NCI-H226 (cell line): ENCODE results near the gene DNAJC4.

Experiments used
- DNase-seq: peaks from one replicate; pipeline ENCODE4 v3.0.0-alpha.2; 2015

DNAJC4 gene

GRCh38 chr11:64208796-64209562 lies 21.4 kb upstream of the DNAJC4 start:
- DNase-seq, result no peak

DNA sequence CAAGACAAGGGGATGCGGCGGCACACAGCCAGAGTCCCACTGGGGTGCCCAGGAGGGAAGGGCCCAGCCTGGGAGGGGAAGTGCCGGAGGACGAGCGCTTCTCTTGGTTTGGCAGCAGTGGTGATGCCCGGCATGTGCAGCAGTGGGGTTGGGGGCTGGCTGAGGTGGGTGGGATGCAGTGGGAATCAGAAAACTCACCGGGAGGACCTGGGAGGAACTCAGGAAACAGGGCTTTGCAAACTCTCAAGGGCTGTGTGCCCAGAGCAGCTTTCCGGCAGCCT lies 20.8 kb upstream of the DNAJC4 start:
- DNase-seq, result no peak

DNA sequence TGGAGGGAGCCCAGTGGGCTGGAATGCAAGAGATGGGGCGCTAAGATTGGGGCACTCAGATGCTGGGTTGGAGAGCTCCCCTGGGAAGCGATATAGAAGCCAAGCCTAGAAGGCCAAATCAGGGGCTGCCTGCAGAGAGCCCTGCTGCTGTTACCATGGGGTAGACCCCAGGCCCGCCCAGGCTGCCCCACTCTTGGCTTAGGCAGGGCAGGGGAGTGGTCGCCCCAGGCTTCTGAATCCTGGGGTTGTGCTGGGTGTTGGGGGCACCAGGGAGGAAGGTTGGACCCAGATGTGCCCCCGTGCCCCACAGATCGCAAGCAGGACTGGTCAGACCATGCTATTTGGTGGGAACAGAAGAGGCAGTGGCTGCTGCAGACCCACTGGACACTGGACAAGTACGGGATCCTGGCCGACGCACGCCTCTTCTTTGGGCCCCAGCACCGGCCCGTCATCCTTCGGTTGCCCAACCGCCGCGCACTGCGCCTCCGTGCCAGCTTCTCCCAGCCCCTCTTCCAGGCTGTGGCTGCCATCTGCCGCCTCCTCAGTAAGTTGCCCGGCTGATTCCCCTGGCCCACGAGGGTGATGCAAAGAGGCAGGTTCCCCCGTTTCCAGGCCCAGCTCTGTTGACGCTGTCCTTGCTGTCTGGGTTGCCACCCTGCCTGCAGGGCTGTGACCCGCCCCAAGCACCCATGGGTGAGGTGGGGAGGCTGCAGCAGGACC lies 19.9 kb upstream of the DNAJC4 start:
- DNase-seq, result no peak

- no peak for DNase-seq
These were observed 19.0 kb upstream of the DNAJC4 start for GRCh38 chr11:64211181-64211872.

- no peak for DNase-seq
These were observed 13.5 kb upstream of the DNAJC4 start for GRCh38 chr11:64216879-64217278.

- DNase-seq, result no peak
These were observed 11.6 kb upstream of the DNAJC4 start for GRCh38 chr11:64218628-64219353.

GRCh38 chr11:64219354-64219684 lies 11.0 kb upstream of the DNAJC4 start:
- no peak for DNase-seq

DNA sequence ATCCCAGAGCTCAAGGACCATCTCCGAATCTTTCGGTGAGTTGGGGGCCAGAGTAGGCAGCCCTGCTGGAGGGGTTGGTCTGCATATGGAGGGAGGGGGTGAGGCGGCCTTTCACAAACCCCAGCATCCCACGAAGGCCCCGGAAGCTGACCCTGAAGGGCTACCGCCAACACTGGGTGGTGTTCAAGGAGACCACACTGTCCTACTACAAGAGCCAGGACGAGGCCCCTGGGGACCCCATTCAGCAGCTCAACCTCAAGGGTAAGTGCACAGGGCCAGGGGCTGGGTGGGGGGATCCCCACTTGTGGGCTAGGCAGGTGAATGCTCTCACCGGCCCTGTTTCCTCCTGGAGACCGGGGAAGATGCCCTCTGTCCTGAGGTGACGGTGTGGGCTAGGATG lies 10.6 kb upstream of the DNAJC4 start:
- DNase-seq, result no peak

DNA sequence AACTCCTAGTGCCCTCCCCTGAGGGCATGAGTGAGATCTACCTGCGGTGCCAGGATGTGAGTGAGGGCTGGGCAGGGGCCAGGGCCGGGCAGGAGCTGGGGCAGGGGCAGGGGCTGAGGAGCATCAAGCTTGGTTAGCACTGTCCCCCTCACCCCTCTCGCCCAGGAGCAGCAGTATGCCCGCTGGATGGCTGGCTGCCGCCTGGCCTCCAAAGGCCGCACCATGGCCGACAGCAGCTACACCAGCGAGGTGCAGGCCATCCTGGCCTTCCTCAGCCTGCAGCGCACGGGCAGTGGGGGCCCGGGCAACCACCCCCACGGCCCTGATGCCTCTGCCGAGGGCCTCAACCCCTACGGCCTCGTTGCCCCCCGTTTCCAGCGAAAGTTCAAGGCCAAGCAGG lies 10.1 kb upstream of the DNAJC4 start:
- DNase-seq, result no peak

GRCh38 chr11:64220798-64221197 lies 9.6 kb upstream of the DNAJC4 start:
- no peak for DNase-seq

DNA sequence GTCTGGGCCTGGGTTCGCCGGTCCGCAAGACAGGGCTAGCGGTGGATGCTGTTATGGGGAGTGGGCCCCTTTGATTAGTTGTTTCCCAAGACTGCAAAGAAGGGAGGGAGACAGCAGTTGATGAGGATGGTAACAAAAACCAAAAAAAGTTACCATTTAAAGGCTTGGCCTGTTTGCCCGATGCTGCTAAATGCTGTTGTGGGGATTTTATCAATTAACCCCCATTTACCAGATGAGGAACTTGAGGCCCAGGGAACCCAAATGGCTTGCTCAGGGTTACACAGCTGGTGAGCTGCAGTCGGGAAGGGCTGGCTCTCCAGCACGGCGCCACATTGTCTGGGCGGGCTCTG lies 7.7 kb upstream of the DNAJC4 start:
- no peak for DNase-seq

GRCh38 chr11:64223001-64223651 lies 7.2 kb upstream of the DNAJC4 start:
- DNase-seq, result no peak

DNA sequence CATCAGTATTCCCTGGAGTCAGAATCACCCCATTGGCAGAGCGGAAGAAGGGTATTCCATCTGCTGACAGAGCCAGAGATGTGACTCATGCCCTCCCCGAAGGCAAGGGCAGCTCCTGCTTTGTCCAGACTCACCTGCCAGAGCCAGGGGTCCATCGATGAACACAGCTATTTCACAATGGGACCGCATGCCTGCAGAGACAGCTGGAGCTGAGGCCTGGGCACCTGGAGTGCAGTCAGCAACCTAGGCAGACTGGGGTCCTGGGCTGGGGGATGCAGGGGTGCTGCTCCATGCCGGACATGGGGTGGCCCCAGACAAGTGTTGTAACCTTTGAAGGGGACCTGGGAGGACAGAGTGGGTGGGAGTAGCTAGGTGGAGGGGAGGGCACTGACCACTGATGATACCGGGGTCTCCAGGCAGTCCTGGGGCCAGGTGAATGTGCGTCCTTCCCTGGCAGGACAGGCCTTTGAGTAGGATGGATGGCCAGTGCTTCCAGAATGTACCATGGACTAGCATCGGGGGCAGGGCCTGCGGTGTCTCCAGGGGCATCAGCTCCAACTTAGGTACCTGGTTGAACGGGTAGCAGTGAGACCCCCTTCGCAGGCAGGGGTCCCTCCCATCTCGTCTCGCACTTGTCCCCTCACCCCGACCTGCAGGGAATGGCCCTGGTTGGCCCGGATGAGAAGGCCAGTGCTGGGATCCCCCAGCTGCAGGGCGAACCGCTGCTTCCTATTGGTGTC lies 6.0 kb upstream of the DNAJC4 start:
- peak; percentile 44 for DNase-seq

DNA sequence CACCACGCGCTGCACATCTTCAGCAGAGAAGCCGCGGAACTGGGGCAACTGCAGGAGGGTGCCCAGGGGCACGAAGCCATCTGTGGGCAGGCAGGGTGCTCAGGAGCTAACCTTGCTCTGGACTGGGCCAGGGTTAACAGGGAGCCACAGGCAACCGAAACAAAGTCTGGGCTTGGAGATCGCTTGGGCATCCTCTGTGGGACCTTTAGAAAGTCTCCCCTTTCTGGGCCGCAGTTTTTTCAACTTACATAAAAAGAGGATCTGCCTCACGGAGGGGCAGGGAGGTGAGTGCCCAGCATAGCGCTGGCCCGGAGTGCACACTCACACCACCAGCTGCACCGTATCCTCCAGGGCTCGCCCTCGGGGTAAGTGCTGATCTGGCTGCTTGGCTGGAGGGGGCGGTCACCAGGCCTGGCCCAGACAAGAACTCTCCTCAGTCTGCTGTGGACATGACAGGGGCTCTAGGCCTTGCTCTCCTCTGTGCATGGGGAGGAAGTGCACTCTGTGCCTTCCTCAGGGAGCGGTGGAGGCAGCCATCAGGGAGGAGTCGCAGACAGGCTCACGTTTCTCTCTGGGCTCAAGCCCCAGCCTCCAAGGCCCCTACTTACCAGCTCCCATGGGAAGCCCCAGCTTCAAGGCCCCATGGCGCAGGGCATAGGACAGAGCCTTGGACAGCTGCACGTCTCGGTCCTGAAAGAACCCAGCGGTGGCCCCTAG lies 5.3 kb upstream of the DNAJC4 start:
- no peak for DNase-seq

DNA sequence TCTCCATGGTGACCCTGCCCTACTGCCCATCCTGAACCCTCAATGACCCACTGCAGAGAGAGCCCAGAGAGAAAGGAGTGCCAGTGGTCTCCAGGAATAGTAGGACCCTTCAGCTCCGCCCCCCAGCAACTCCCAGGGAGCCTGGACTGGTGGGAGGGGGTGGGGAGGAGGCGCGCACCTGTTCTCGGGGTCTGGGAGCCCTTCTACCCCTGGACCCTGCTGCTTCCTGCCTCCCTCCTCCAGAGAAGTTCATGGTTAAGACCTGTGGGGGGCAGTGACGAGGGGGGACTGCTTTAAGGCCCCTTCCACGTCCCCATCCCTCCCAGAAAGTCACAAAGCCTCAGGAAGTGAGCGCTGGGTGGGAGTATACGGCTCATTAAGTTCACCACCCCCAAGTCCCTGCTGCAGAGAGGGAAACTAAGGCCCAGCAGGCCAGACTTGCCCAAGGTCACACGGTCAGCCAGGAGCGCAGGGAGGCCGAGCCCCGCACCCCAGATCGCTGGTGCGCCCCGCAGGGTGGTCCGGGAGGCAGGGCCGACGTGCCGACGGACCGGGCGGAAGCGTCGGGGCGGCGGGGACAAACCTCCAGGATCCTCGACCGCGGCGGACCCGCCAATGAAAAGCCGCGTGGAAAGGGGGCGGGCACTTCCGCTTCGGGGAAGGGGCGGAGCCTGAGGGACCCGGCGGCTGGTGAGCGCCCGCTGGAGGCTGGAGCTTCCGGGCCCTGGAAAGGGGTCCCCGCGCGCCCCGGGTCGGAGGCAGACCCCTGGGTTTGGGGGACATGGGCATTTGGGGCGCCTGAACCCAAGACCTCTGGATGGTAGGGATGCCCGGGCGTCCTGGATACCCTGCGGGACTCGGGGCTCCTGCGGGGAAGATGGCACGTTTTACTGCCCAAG lies 4.5 kb upstream of the DNAJC4 start, which contains the start of the genes NUDT22 and TRPT1:
Gene NUDT22, plus strand, starts transcription at position 667 of the 899 bp plus-strand sequence. CDS start 379 bp downstream, outside the sequence.
Gene TRPT1, minus strand, starts transcription at position 579 of the 899 bp plus-strand sequence. Its CDS starts 326 bp downstream, at position 253.
- peak; percentile 80 for DNase-seq

GRCh38 chr11:64226507-64227051 lies 3.8 kb upstream of the DNAJC4 start:
- DNase-seq, result no peak

DNA sequence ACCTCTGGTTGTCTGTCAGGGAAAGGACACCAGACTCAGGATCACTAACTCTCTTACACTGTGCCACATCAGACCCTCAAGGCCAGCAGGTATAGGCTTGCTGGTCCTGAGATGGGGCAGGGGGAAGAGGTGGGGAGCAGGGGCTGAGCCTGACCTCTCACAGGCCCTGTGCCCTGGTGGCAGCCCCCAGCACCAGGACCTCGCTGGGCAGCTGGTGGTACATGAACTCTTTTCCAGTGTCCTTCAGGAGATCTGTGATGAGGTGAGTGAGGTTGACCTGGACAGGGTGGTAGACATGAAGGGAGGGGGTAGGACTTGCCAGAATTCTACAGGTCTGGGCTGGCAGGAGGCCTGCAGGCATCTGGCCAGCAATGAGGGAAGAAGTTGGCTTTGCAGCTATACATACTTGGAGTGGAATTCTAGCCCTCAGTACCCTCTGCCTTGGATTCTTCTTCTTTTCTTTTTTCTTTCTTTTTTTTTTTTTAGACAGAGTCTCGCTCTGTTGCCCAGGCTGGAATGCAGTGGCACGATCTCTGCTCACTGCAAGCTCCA lies 2.9 kb upstream of the DNAJC4 start:
- no peak for DNase-seq

GRCh38 chr11:64229090-64229743 lies 1.1 kb upstream of the DNAJC4 start:
- DNase-seq, result no peak

- no peak for DNase-seq
These were observed 591 bp upstream of the DNAJC4 start for GRCh38 chr11:64229744-64230170.
